IPS DF 4.7 (cell line): ENCODE measurements around the gene RAB30.

Experiments used
- DNase-seq: peaks from one replicate; pipeline ENCODE4 v3.0.0-alpha.2; 2013; ENCODE audit warnings: low spot score; ENCODE audit errors: extremely low read depth

The RAB30 gene

GRCh38 chr11:83070731-83071566 lies 748 bp downstream of the RAB30 start:
- no peak for DNase-seq

- peak; percentile 25 for DNase-seq
These were observed 1.5 kb downstream of the RAB30 start for GRCh38 chr11:83070044-83070701.

- DNase-seq = no peak
These were observed 2.2 kb downstream of the RAB30 start for GRCh38 chr11:83069441-83070043.

- no peak for DNase-seq
These were observed 3.1 kb downstream of the RAB30 start for GRCh38 chr11:83068568-83068967.

- no peak for DNase-seq
These were observed 7.7 kb downstream of the RAB30 start for GRCh38 chr11:83064011-83064410.

- no peak for DNase-seq
These were observed 8.5 kb downstream of the RAB30 start for GRCh38 chr11:83063073-83063754.

- no peak for DNase-seq
These were observed 9.8 kb downstream of the RAB30 start for GRCh38 chr11:83061883-83062282.

- no peak for DNase-seq
These were observed 10.7 kb downstream of the RAB30 start for GRCh38 chr11:83060965-83061364.

GRCh38 chr11:83057721-83058120 lies 14.0 kb downstream of the RAB30 start:
- DNase-seq = no peak

- no peak for DNase-seq
These were observed 15.1 kb downstream of the RAB30 start for GRCh38 chr11:83056611-83057010.

- DNase-seq = no peak
These were observed 15.5 kb downstream of the RAB30 start for GRCh38 chr11:83056204-83056603.

GRCh38 chr11:83054904-83055380 lies 16.8 kb downstream of the RAB30 start:
- DNase-seq = no peak

- DNase-seq = no peak
These were observed 17.7 kb downstream of the RAB30 start for GRCh38 chr11:83054001-83054400.

- DNase-seq = no peak
These were observed 19.7 kb downstream of the RAB30 start for GRCh38 chr11:83051760-83052671.

- DNase-seq = no peak
These were observed 24.0 kb downstream of the RAB30 start for GRCh38 chr11:83047515-83048225.

- DNase-seq = no peak
These were observed 25.0 kb downstream of the RAB30 start for GRCh38 chr11:83046621-83047172.

- no peak for DNase-seq
These were observed 26.6 kb downstream of the RAB30 start for GRCh38 chr11:83044958-83045712.

- no peak for DNase-seq
These were observed 28.6 kb downstream of the RAB30 start for GRCh38 chr11:83042964-83043711.
